GM23248 (cell line): ENCODE data around the gene ARMC7. TPM values are rescaled to one million over a fixed set of nuclear protein-coding genes. Genes with fewer than 3 reads are reported as not detected.

Experiments used
- DNase-seq: peaks from one replicate; pipeline ENCODE4 v3.0.0-alpha.2; 2015
- H2AFZ ChIP-seq: fragments of 200-600 bp; sonication (generic); 2 replicates; pipeline ENCODE4 v1.6.1; 2016; ENCODE audit warnings: antibody characterized with exemption
- H3F3A ChIP-seq: fragments of 200-600 bp; sonication (generic); 2 replicates; pipeline ENCODE4 v1.6.1; 2016; ENCODE audit warnings: mild to moderate bottlenecking, antibody characterized with exemption, mixed run types; ENCODE audit not compliant: insufficient read depth
- H3K27ac ChIP-seq: fragments of 200-600 bp; sonication (generic); 2 replicates; pipeline ENCODE4 v1.5.1; 2016; ENCODE audit warnings: mild to moderate bottlenecking
- H3K27me3 ChIP-seq: fragments of 200-600 bp; sonication (generic); replicated peaks from 2 replicates; pipeline ENCODE4 v1.6.1; 2016; ENCODE audit warnings: mild to moderate bottlenecking; ENCODE audit not compliant: insufficient read depth
- H3K36me3 ChIP-seq: fragments of 200-600 bp; sonication (generic); 2 replicates; pipeline ENCODE4 v1.6.1; 2016; ENCODE audit warnings: low read depth, mild to moderate bottlenecking
- H3K4me1 ChIP-seq: fragments of 200-600 bp; sonication (generic); 2 replicates; pipeline ENCODE4 v1.6.1; 2016; ENCODE audit warnings: mild to moderate bottlenecking; ENCODE audit not compliant: insufficient read depth
- H3K4me2 ChIP-seq: fragments of 200-600 bp; sonication (generic); one replicate; pipeline ENCODE4 v1.6.1; 2016; ENCODE audit warnings: mild to moderate bottlenecking; ENCODE audit not compliant: unreplicated experiment
- H3K4me3 ChIP-seq: fragments of 200-600 bp; sonication (generic); 2 replicates; pipeline ENCODE4 v1.5.1; 2016; ENCODE audit warnings: mild to moderate bottlenecking
- H3K79me2 ChIP-seq: fragments of 200-600 bp; sonication (generic); 2 replicates; pipeline ENCODE4 v1.6.1; 2016; ENCODE audit warnings: mild to moderate bottlenecking; ENCODE audit not compliant: insufficient read depth
- H3K9ac ChIP-seq: fragments of 200-600 bp; sonication (generic); 2 replicates; pipeline ENCODE4 v1.6.1; 2016; ENCODE audit warnings: mild to moderate bottlenecking
- H3K9me2 ChIP-seq: fragments of 200-600 bp; sonication (generic); 2 replicates; pipeline ENCODE4 v1.6.1; 2016; ENCODE audit warnings: mixed run types, mild to moderate bottlenecking, moderate library complexity; ENCODE audit not compliant: insufficient read depth
- H3K9me3 ChIP-seq: fragments of 200-600 bp; sonication (generic); one replicate; pipeline ENCODE4 v1.6.1; 2017; ENCODE audit warnings: low read depth
- H4K20me1 ChIP-seq: fragments of 200-600 bp; sonication (generic); 2 replicates; pipeline ENCODE4 v1.6.0; 2016; ENCODE audit not compliant: insufficient read depth
- EZH2 ChIP-seq: fragments of 200-600 bp; sonication (generic); IDR thresholded peaks from 2 replicates; pipeline ENCODE4 v1.6.1; 2018; ENCODE audit warnings: antibody characterized with exemption, mild to moderate bottlenecking; ENCODE audit not compliant: insufficient read depth, poor library complexity, severe bottlenecking
- EZH2phosphoT487 ChIP-seq: fragments of 200-600 bp; sonication (generic); IDR thresholded peaks from 2 replicates; pipeline ENCODE4 v1.6.1; 2018; ENCODE audit warnings: antibody characterized with exemption, moderate library complexity, mild to moderate bottlenecking, low read depth; ENCODE audit not compliant: insufficient read depth
- WGBS, 2 experiments: methylation state at CpG; one replicate each; pipeline ENCODE4 v1.1.6; 2015 to 2017; ENCODE audit warnings: low lambda C conversion rate in 2 of 2, low coverage in 1 of 2; ENCODE audit errors: missing lambda C conversion rate in 2 of 2; 5-methylcytosine and 5-hydroxymethylcytosine counted together
- in situ Hi-C: fragments of 300-500 bp; cut with MboI; formaldehyde crosslinking; loops from 2 replicates; pipeline ENCODE4 v1.15.0; 2020
- polyA plus RNA-seq: library from polyadenylated mRNA; unstranded; fragments of >200 nt; fragmentation: Nextera tagmentation; extraction: Ambion mirVana; gene quantifications from 2 replicates; pipeline ENCODE4 v1.2.1, GENCODE V29; 2016
- total RNA-seq: library from RNA; depleted of rRNA; stranded (reverse); fragments of >200 nt; shearing (Covaris generic); gene quantifications from 2 replicates; pipeline ENCODE4 v1.2.3, GENCODE V29; 2014

The ARMC7 gene
- total and polyA plus RNA-seq, 2 experiments from 2014 or later = 1.3 to 9.8 TPM

DNA sequence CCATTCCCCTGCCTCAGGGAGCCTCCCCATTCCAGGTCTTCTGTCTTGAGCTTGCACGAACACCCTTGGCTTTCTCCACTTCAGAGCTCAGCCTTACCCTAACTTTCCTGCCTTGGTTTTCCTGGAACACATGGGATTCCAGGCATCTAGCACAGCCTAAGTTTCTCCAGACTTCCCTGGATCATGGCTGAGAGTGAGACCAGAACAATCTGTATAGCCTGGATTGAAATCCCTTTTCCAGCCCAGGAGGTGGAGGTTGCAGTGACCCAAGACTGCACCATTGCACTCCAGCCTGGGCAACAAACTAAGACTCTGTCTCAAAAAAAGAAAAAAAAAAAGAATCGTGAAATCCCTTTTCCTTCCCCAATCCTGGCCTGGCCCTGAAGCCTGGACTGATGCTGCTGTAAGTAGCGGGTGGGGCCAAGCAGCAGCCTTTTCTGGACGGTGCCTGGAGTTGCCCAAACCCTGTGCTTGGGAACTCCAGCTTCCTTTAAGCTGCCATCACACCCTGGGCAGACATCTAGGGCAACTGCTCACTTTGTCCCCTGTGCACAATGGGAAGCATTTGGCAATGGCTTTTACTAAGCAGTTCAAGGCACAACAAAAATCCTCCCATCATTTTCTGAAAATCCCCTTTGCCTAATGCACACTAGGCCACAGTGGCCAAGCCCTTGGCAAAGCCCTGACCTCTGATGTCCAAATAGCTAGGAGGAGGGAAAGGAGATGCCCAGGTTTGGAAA is 34.0 kb upstream of the ARMC7 start:
- Histone ChIP-seq H3K4me3 (no peak overlapping the region), H3K36me3 (no peaks in the 10 kb centered on the region), H3K9ac (no peak overlapping the region), H3F3A (peaks cover 10% of the 10 kb centered on the region), H3K27me3 (no peaks in the 10 kb centered on the region), H4K20me1 (no peaks in the 10 kb centered on the region), H3K27ac (no peak overlapping the region), H2AFZ (no peak overlapping the region), H3K9me3 (no peaks in the 10 kb centered on the region), H3K79me2 (no peaks in the 10 kb centered on the region), H3K4me1 (peaks cover 26% of the 10 kb centered on the region), H3K4me2 (no peak overlapping the region), H3K9me2 (no peaks in the 10 kb centered on the region)
- 51 to 53% methylated on average over 4 of the region's 4 CpGs for WGBS, 2 experiments
- no peak for DNase-seq
- no peak for TF ChIP-seq EZH2phosphoT487
- no peak for TF ChIP-seq EZH2
- in situ Hi-C loops = no loop called here

GRCh38 chr17:75077072-75077495 is 32.7 kb upstream of the ARMC7 start:
- Histone ChIP-seq H4K20me1 (no peaks in the 10 kb centered on the region), H3K9me2 (no peaks in the 10 kb centered on the region), H3K4me2 (no peak overlapping the region), H3K27me3 (no peaks in the 10 kb centered on the region), H3K9ac (no peak overlapping the region), H3K4me3 (no peak overlapping the region), H3K9me3 (no peaks in the 10 kb centered on the region), H3K4me1 (peaks cover 26% of the 10 kb centered on the region), H3F3A (peaks cover 10% of the 10 kb centered on the region), H3K36me3 (no peaks in the 10 kb centered on the region), H2AFZ (no peak overlapping the region), H3K27ac (no peak overlapping the region), H3K79me2 (no peaks in the 10 kb centered on the region)
- in situ Hi-C loops = no loop called here
- TF ChIP-seq EZH2 (no peak), EZH2phosphoT487 (no peak)
- 80 to 91% methylated on average over 22 to 23 of the region's 30 CpGs for WGBS, 2 experiments
- DNase-seq = no peak

DNA sequence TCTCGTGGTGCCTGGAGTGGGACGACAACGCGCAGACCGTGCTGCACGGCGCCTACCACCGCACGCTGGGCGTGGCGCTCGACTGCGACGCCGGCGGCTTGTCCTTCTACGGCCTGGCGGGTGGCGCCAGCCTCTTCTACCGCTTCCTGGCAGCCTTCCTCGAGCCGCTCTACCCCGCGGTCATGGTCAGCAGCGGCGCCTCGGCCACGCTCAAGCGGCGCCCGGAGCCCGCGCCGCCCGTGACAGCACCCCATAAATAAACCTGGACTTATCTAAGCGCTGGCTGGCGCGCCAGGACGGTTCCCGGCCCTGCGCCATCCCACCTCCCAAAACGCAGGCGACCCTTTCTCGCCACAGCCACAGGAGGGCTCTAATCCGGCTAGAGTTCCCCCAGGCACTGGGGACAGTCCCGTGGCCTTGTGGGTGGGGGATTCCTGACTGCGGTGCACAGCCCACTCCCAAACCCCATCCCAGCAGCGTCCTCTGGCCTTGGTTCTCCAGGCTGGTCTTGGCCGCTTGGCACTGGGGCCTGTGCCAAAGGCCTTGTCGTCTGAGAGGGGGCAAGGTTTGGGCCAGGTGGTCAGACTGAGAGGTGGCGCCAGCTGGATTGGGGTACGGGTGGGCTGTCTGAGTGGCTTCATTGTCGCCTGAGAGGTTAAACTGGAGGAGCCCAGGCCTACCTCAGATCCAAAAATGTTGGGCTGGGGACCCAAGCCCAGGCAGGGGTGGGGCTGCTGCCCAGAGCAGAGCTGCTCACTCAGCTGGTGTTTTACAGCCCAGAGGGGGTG is 32.1 kb upstream of the ARMC7 start:
- peak overlapping the region; percentile 14; the same call in 1 of the 2 replicates for H3K4me3 ChIP-seq
- peaks cover 10% of the 10 kb centered on the region for H3F3A ChIP-seq
- no peak overlapping the region for H3K4me2 ChIP-seq
- peak overlapping the region; percentile 54 for H3K9ac ChIP-seq
- no peaks in the 10 kb centered on the region for H3K9me3 ChIP-seq
- H3K27me3 ChIP-seq = no peaks in the 10 kb centered on the region
- no peaks in the 10 kb centered on the region for H3K9me2 ChIP-seq
- in situ Hi-C loops = no loop called here
- H3K4me1 ChIP-seq = peaks cover 26% of the 10 kb centered on the region
- H4K20me1 ChIP-seq = no peaks in the 10 kb centered on the region
- TF ChIP-seq EZH2 (no peak), EZH2phosphoT487 (no peak)
- H3K79me2 ChIP-seq = no peaks in the 10 kb centered on the region
- WGBS, 2 experiments = 33 to 42% methylated on average over 53 of the region's 53 CpGs
- H2AFZ ChIP-seq = peak overlapping the region; percentile 56
- H3K36me3 ChIP-seq = no peaks in the 10 kb centered on the region
- H3K27ac ChIP-seq = peak overlapping the region; percentile 77
- DNase-seq = peak; percentile 47

- peak overlapping the region; percentile 14 for H3K4me3 ChIP-seq
- H3K27me3 ChIP-seq = no peaks in the 10 kb centered on the region
- peak overlapping the region; percentile 77 for H3K27ac ChIP-seq
- in situ Hi-C loops = no loop called here
- H3F3A ChIP-seq = peaks cover 10% of the 10 kb centered on the region
- peak overlapping the region; percentile 54 for H3K9ac ChIP-seq
- peak overlapping the region; percentile 56 for H3K4me2 ChIP-seq
- no peaks in the 10 kb centered on the region for H3K9me3 ChIP-seq
- no peaks in the 10 kb centered on the region for H3K9me2 ChIP-seq
- no peaks in the 10 kb centered on the region for H4K20me1 ChIP-seq
- peak overlapping the region; percentile 56 for H2AFZ ChIP-seq
- no peaks in the 10 kb centered on the region for H3K79me2 ChIP-seq
- DNase-seq = peak; percentile 92
- no peaks in the 10 kb centered on the region for H3K36me3 ChIP-seq
- H3K4me1 ChIP-seq = peaks cover 26% of the 10 kb centered on the region
- 18 to 26% methylated on average over 16 to 17 of the region's 17 CpGs for WGBS, 2 experiments
- no peak for TF ChIP-seq EZH2
- no peak for TF ChIP-seq EZH2phosphoT487
Observed at GRCh38 chr17:75078284-75079022, 31.3 kb upstream of the ARMC7 start.
